Fibroblast of the aortic adventitia (primary cell): Measurements from ENCODE around the gene HNRNPUL1. TPM values are rescaled to one million over a fixed set of nuclear protein-coding genes. Genes with fewer than 3 reads are reported as not detected.
A peak's percentile ranks its signal among the peaks of the same experiment; 100 is the strongest.

Experiments used
- DNase-seq: peaks from one replicate; pipeline ENCODE4 v3.0.0-alpha.2; 2010; ENCODE audit warnings: low read depth
- H3K4me3 ChIP-seq: 2 replicates; pipeline ENCODE4 v1.5.1; 2011; ENCODE audit warnings: low read depth, mild to moderate bottlenecking, control low read depth, low read length, moderate library complexity
- CTCF ChIP-seq: IDR thresholded peaks from 2 replicates; pipeline ENCODE4 v1.5.1; 2011; ENCODE audit warnings: mild to moderate bottlenecking, low read length, control low read depth, inconsistent platforms; ENCODE audit not compliant: insufficient read depth
- total RNA-seq: library from RNA; depleted of rRNA; stranded (reverse); fragments of >200 nt; gene quantifications from 2 replicates; pipeline ENCODE4 v1.2.3, GENCODE V29; 2012; ENCODE audit warnings: low replicate concordance

HNRNPUL1 gene
- total RNA-seq, 1 donor, result 108 TPM

DNA sequence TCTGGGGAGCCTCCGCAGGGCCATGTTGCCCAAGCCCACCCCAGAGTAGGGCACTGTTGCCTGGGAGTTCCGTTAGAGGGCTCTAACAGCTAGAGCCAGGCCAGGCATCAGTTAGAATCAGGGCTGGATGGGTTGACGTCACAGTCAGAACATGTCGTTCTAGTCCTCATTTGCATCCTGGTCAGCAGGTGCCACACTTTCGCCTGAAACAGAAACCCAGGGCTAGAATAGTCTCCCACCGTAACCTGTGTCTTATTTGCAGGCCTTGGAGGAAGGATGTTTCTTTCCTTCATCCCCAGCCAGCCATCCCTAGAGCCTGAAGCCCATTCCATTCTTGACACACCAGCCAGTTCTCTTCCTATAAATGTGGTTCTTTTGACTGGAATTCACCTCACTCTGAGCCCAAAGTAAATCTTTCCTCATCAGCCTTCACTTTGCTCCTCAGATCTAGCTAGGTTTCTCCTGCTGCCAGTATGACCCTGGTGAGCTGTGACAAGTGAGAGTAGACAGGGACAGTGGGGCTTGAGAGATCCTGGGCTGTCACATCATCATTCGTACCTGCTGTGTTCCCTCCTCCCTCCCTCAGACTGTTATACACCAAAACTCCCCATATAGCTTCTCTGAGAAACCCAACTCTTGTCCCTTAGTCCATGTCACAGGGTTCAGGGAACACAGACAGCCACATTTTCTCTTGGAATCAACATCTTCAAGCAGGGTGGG lies 33.6 kb downstream of the HNRNPUL1 start:
- DNase-seq, result no peak
- H3K4me3 ChIP-seq, result no peak overlapping the region
- TF ChIP-seq CTCF, result no peak

GRCh38 chr19:41298348-41298964 lies 34.3 kb downstream of the HNRNPUL1 start:
- DNase-seq, result peak; percentile 63
- no peak overlapping the region for H3K4me3 ChIP-seq
- no peak for TF ChIP-seq CTCF

DNA sequence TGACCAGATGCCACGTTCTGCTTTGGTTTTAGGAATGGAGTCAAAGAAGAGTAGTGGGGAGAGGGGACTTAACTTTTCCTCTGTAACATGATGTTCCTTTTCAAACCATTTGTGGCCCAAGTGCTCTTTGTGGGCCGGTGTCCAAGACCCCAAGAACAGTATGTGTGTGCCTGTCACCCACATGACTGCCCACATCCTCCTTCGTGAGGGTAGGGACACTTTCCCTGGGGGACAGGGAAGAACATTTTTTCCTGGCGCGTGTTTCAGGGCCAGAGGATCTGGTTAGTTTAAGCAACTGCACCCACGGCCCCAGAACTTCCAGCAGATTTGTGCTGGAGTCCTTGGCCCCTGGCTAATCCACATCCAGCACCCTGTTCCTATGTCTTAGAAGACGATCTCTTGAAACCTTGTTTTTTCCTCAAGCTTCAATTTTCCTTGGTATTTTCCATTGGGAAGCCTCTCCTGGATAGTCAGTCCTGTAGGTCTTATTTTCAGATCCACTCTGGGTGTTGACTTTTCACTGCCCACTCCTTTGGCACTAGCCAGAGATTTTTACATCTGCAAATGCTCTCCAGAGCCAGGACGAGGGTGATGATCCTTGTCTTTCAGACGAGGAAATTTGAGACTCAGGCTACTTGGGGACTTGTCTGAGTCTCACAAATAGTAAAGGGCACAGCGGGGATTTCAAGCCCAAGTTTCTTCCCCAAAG lies 35.0 kb downstream of the HNRNPUL1 start:
- H3K4me3 ChIP-seq, result no peak overlapping the region
- DNase-seq, result peak; percentile 25
- TF ChIP-seq CTCF, result no peak

- peak; percentile 65 for DNase-seq
- no peak for TF ChIP-seq CTCF
- H3K4me3 ChIP-seq, result no peak overlapping the region
Measured at GRCh38 chr19:41299755-41300089, 35.5 kb downstream of the HNRNPUL1 start.

DNA sequence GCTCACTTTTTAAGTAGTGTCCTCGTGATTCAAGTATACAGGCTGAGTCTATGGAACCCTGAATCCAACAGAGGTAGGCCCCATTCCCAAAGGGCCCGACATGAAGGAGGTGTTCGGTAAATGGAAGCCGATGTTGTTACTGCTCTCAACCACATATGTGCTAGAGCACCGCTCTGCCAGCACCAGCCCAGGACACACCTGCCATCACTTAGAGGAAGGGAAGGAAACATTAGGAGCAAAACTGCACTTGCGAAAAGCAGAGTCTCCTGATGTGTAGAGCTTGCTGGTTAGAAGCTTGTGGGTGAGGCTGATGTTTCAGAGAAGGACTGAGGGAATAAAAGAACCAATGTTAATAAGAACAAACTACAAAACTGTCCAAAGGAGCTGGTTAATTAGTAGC lies 36.4 kb downstream of the HNRNPUL1 start:
- H3K4me3 ChIP-seq, result no peak overlapping the region
- DNase-seq, result no peak
- no peak for TF ChIP-seq CTCF

- DNase-seq, result no peak
- H3K4me3 ChIP-seq, result no peak overlapping the region
- no peak for TF ChIP-seq CTCF
Measured at GRCh38 chr19:41302624-41303351, 38.6 kb downstream of the HNRNPUL1 start.
